ENCODE results near the gene ANKFY1. TPM values are rescaled to one million over a fixed set of nuclear protein-coding genes. Genes with fewer than 3 reads are reported as not detected.

The ANKFY1 gene
- total and polyA plus RNA-seq, 9 of the 15 experiments (the other 6 are each of a cell fraction or from before 2014, with no cell fraction given): 4.3 to 25.6 (median 12.2) TPM

DNA sequence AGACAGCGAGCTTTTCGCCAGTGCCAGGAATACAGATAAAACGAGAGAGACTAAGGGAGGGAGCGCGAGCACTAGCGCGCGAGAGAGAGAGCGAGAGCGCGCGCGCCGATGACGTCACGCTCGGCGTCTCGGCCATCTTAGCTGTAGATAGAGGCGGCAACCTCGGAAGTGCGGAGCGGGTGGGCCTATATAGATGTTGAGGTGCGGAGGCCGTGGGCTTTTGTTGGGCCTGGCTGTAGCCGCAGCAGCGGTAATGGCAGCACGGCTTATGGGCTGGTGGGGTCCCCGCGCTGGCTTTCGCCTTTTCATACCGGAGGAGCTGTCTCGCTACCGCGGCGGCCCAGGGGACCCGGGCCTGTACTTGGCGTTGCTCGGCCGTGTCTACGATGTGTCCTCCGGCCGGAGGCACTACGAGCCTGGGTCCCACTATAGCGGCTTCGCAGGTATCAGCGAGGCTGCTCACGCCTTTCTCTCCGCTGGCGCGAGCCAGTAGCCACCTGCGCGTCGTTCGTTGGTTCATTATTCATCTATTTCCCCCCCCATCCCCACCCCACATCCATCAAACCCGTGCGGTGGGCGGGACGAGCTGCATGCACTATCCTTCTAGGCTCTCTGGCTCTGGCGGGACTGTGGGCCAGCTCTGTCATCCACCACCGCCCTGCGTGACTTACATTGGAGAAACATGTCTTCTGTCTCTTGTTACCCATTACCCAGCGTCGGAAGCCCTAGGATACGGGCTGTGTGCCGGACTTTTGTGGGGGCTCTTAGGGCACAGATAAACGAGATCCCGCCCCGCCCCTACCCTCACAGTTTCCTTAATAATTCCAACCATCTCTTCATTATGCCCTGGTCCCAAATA lies 120.0 kb downstream of the ANKFY1 start (continued):
- TF ChIP-seq, protein P1, sequence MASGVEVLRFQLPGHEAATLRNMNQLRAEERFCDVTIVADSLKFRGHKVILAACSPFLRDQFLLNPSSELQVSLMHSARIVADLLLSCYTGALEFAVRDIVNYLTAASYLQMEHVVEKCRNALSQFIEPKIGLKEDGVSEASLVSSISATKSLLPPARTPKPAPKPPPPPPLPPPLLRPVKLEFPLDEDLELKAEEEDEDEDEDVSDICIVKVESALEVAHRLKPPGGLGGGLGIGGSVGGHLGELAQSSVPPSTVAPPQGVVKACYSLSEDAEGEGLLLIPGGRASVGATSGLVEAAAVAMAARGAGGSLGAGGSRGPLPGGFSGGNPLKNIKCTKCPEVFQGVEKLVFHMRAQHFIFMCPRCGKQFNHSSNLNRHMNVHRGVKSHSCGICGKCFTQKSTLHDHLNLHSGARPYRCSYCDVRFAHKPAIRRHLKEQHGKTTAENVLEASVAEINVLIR (CRISPR knock-in tag; IDR thresholded peaks at IDR 0.05): peak; percentile 82
- TF ChIP-seq BRD4 (IDR thresholded peaks at IDR 0.05) (no peak), SNRNP70 (optimal IDR thresholded peaks at IDR 0.05; ENCODE audit: low read depth, low read length) (no peak), RBM25 (IDR thresholded peaks at IDR 0.05; ENCODE audit: low read depth, low read length, severe bottlenecking) (no peak), PCBP1 (IDR thresholded peaks at IDR 0.05; ENCODE audit: low read depth, low read length, poor library complexity, severe bottlenecking) (peak; percentile 45), SETDB1 (IDR thresholded peaks at IDR 0.05; ENCODE audit: low read length) (no peak), U2AF1 (optimal IDR thresholded peaks at IDR 0.05; ENCODE audit: low read depth, low read length) (no peak), ZC3H11A (IDR thresholded peaks at IDR 0.05; ENCODE audit: low read depth, low read length) (no peak), DLX4 (CRISPR knock-in tag; IDR thresholded peaks at IDR 0.05) (no peak), ZNF444 (CRISPR knock-in tag; IDR thresholded peaks at IDR 0.05) (no peak), TBL1XR1 (IDR thresholded peaks at IDR 0.05; ENCODE audit: low read length in 2 of 2) (no peak), CBX8 (IDR thresholded peaks at IDR 0.05; ENCODE audit: borderline replicate concordance, extremely low read depth, low read depth, low read length, poor library complexity, severe bottlenecking) (no peak), ZNF124 (CRISPR knock-in tag; IDR thresholded peaks at IDR 0.05) (no peak), ATF6 (CRISPR knock-in tag; IDR thresholded peaks at IDR 0.05) (no peak), RNF219 (CRISPR knock-in tag; IDR thresholded peaks at IDR 0.05) (no peak), MECOM (CRISPR knock-in tag; IDR thresholded peaks at IDR 0.05) (no peak), ATF7 (IDR thresholded peaks at IDR 0.05) (peak; percentile 98), ZNF551 (CRISPR knock-in tag; IDR thresholded peaks at IDR 0.05) (no peak), MXD1 (CRISPR knock-in tag; IDR thresholded peaks at IDR 0.05; ENCODE audit: borderline replicate concordance, poor library complexity, severe bottlenecking) (no peak)
- TF ChIP-seq, protein P2, sequence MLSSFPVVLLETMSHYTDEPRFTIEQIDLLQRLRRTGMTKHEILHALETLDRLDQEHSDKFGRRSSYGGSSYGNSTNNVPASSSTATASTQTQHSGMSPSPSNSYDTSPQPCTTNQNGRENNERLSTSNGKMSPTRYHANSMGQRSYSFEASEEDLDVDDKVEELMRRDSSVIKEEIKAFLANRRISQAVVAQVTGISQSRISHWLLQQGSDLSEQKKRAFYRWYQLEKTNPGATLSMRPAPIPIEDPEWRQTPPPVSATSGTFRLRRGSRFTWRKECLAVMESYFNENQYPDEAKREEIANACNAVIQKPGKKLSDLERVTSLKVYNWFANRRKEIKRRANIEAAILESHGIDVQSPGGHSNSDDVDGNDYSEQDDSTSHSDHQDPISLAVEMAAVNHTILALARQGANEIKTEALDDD (IDR thresholded peaks at IDR 0.05): no peak

Data from K562 (cell line).